NCI-H2227 (cell line): ENCODE data around the gene SENP3.
A peak's percentile ranks its signal among the peaks of the same experiment; 100 is the strongest.
"Not testable (repeated sequence)": the region's sequence is repeated elsewhere in the genome, so short reads cannot be mapped to it uniquely, and the experiment has no call there.

Experiments used
- DNase-seq: peaks from one replicate; lab custom pipeline; 2025; ENCODE audit not compliant: unreplicated experiment; lab: John Stamatoyannopoulos, UW

SENP3 gene

DNA sequence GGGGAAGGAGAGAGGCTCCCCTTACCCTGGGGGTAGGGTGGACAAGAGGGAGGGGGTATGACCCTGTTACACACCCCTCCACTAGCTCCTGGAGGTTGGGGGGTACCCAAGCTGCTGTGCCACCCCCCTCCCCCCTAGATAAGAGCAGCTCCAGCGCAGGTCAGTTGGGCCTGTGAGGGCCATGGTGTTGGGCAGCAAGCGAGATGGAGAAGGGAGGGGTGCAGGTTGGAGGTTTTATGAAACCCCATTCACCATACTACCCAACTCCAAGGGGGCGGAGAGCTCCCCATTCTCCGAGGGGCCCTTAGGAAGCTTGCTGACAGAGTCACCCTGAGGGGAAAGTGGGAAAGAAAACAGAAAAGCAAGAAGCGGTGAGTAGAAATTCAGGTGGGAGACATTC is 29.9 kb downstream of the SENP3 start:
- DNase-seq: no peak

GRCh38 chr17:7592422-7593021 is 30.8 kb downstream of the SENP3 start:
- no peak for DNase-seq

DNA sequence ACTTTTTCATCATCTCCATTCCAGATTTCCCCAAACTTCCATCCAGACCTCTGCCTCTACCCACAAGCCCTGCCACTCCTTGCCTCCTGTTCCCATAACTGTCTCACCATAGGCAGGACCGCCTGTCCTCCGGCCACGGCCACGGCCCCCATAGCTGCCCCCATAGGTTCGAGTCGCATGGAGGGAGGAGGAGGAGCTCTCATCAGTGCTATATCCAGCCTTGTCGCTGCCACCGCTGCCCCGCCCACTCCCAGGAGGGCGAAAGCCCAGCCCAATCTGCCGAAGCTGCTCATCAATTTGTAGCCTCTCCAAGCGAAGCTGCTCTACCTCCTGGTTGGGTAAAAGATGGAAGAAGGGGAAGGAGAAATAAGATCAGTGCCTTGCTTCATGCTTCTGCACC is 31.6 kb downstream of the SENP3 start:
- no peak for DNase-seq

GRCh38 chr17:7597561-7597960 is 35.8 kb downstream of the SENP3 start:
- DNase-seq: not testable (repeated sequence)

- DNase-seq: no peak
Observed at GRCh38 chr17:7606280-7606679, 44.6 kb downstream of the SENP3 start.

DNA sequence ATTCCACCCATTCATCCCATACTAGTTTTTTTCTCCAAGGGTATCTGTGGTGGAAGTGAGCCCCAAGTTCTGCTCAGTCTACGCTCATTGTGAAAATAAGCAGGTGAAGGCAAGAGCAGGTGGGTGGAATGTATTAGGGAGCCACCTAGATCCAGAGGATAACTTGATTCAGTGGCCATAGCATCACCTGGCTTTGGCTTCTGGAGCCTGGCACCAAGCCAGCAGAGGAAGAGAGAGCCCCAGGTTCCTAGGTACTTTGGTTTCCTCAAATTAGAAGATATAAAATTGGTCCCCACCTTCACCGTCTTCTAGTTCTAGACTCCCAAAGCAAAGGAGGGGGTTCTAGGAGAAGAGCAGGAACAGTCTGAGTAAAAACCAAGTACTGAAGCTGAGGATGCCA is 48.9 kb downstream of the SENP3 start:
- no peak for DNase-seq

DNA sequence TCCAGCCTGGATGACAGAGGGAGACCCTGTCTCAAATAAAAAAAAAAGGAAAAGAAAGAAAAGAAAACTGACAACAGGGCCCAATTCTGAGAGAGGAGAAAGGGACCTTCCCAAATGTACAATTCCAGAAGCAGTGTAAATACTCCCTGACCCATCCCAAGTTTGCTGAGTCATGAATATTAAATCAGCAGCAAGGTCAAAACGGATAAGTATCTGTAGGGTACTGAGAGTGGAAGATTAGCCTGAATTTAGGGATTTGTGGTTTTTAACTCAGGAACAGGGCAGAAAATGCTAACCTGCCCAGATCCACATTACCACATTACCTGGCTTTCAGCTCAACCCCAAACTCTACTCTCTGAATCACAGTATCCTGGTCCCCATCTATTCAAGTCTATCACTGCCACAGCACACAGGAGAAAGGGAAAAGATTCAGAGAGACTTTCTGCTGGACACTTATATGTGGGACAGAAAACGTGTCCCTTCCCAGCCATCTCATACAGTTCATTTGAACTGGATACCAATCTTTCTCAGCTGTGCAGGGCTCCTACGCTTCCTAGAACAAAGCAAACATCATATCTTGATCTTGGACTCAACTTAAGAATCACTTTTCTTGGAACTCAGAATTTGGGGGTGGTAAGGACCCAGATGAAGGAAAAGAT is 50.0 kb downstream of the SENP3 start:
- no peak for DNase-seq

- no peak for DNase-seq
Observed at GRCh38 chr17:7612294-7612640, 50.5 kb downstream of the SENP3 start.

- DNase-seq: no peak
Observed at GRCh38 chr17:7613769-7614424, 52.2 kb downstream of the SENP3 start.

DNA sequence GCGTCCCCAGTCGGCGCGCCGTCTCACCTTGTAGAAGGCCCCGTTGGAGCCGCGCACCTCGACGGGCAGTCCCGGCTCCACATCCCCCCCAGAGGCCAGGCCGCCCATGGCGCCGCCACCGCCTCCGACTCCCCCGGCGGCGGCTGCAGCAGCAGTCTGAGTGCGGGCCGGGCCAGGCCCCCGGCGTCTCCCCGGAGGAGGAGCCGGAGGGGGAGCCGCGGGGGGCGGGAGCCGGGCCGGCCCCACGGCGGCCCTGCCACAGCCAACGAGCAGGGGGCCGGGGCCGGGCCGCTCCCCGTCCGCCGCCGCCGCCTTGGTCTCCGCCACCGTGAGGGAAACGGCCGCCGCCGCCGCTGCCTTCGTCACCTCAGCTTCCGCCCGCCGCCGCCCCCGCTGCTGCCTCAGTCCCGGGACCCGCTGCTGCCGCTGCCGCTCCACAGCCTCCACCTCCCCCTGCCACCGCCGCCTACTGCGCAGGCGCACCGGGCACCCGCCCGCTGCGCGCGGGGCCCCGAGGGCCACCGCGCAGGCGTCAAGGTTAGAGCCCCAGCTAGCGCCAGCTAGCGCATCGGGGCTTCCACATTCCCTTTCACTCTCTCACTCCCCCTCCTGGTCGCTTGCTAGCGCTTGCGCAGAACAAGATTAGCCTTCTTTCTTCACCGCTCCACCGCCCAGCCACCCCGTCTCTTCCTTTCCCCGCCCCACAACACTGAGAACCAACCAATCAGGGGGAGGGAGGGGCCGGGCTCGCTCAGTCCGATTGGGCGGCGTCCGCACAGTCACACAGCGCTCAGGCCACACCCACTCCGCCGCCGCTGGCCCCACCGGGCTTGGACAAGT is 52.9 kb downstream of the SENP3 start, which contains the start of gene FXR2:
TSS of gene FXR2 (minus strand) at position 473 of the 840 bp plus-strand sequence. CDS start at position 108, 365 bp downstream.
- peak; percentile 98 for DNase-seq

DNA sequence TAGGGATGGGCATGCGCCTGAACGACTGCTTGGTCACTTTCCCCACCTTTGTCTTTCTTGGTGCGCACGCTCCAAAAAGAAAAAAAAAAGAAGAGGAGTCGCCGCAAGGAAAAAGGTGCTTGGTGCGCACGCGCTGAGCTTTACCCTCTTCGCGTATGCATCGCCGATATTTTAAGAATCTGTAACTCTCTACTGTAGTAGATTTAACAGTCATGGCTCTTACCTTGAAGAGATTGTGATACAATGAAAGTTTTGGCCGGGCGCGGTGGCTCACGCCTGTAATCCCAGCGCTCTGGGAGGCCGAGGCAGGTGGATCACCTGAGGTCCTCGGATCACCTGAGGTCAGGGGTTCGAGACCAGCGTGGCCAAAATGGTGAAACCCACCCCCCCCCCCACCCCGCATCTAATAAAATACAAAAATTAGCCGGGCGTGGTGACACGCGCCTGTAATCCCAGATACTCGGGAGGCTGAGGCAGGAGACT is 53.6 kb downstream of the SENP3 start:
- no peak for DNase-seq

DNA sequence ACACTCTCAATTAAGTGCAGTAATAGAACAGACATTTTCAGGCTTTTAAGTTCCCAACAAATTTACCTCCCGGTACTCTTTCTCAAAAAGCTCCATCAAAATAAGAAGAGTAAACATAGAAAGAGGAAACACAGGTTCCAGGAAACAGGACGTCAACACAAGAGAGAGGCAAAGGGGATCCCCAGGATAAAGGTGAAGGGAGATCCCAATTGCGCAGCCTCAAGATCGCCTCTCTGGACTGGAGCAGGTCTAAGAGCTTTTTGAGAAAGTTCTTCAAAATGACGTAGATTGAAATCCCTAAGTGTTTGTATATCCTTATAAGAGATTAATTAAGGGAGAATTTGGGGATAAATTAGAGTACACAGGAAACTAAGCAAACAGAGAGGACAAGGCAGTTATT is 56.9 kb downstream of the SENP3 start:
- DNase-seq: no peak

GRCh38 chr17:7620835-7621234 is 59.1 kb downstream of the SENP3 start:
- no peak for DNase-seq
